ENCODE results near the gene PLAC9.
A peak's percentile ranks its signal among the peaks of the same experiment; 100 is the strongest.

Gene PLAC9

GRCh38 chr10:80172896-80173295 lies 40.4 kb downstream of the PLAC9 start:
- no peak overlapping the region for H4K8ac ChIP-seq (ENCODE audit: low read depth, low read length)
- H3K23ac ChIP-seq (ENCODE audit: low read depth, low read length, poor library complexity), result peak overlapping the region; percentile 18
- no CpG with 5 or more reads among the region's 5 CpGs for WGBS, 2 donors (ENCODE audit: extremely low coverage in 2 of 2, insufficient read length in 2 of 2, insufficient replicate concordance in 1 of 2)
- H3K27ac ChIP-seq (replicated peaks; ENCODE audit: low read length), result no peak overlapping the region
- no peak overlapping the region for H2BK120ac ChIP-seq (ENCODE audit: low read depth, low read length)
- no peak overlapping the region for H2AFZ ChIP-seq (ENCODE audit: low read length)
- H3K9me3 ChIP-seq (replicated peaks in 1 of 2; ENCODE audit: control insufficient read depth in 2 of 2, insufficient read depth in 1 of 2, low read depth in 1 of 2, low read length in 2 of 2), result no peaks in the 10 kb centered on the region
- H3K14ac ChIP-seq (ENCODE audit: low read length), result no peak overlapping the region
- no peak overlapping the region for H3K4me3 ChIP-seq (ENCODE audit: low read length in 2 of 2)
- no peak overlapping the region for H2AK5ac ChIP-seq (ENCODE audit: low read depth, low read length)
- H3K79me1 ChIP-seq (ENCODE audit: low read depth, low read length), result no peaks in the 10 kb centered on the region
- no peak overlapping the region for H3K9ac ChIP-seq (ENCODE audit: low read depth, low read length, poor library complexity)
- no peak overlapping the region for H2BK5ac ChIP-seq (ENCODE audit: low read length)
- no peak overlapping the region for H3K4ac ChIP-seq (ENCODE audit: low read length)
- no peak overlapping the region for H4K91ac ChIP-seq (ENCODE audit: low read depth, low read length, poor library complexity)
- H2BK12ac ChIP-seq (ENCODE audit: low read length), result no peak overlapping the region
- no peak overlapping the region for H3K18ac ChIP-seq (ENCODE audit: low read length)
- H3K4me1 ChIP-seq (ENCODE audit: control insufficient read depth in 2 of 2, insufficient read depth in 1 of 2, low read depth in 1 of 2, low read length in 2 of 2), result peaks cover 0 to 4% of the 10 kb centered on the region in 2 donors
- H3K4me2 ChIP-seq (ENCODE audit: insufficient read depth, low read length, poor library complexity, severe bottlenecking), result no peak overlapping the region
- H3K36me3 ChIP-seq (replicated peaks in 1 of 2; ENCODE audit: control insufficient read depth in 2 of 2, insufficient read depth in 2 of 2, low read length in 2 of 2), result no peaks in the 10 kb centered on the region
- DNase-seq (ENCODE audit: low spot score), result no peak
- H2BK15ac ChIP-seq (ENCODE audit: low read length), result no peak overlapping the region
- H3K27me3 ChIP-seq (ENCODE audit: control insufficient read depth in 3 of 3, insufficient read depth in 3 of 3, low read depth in 1 of 3, low read length in 3 of 3), result no peaks in the 10 kb centered on the region

- H3K27ac ChIP-seq (replicated peaks; ENCODE audit: low read length), result no peak overlapping the region
- no peak overlapping the region for H3K4me2 ChIP-seq (ENCODE audit: insufficient read depth, low read length, poor library complexity, severe bottlenecking)
- H3K9me3 ChIP-seq (replicated peaks in 1 of 2; ENCODE audit: control insufficient read depth in 2 of 2, insufficient read depth in 1 of 2, low read depth in 1 of 2, low read length in 2 of 2), result no peaks in the 10 kb centered on the region
- no peak overlapping the region for H3K18ac ChIP-seq (ENCODE audit: low read length)
- H4K91ac ChIP-seq (ENCODE audit: low read depth, low read length, poor library complexity), result no peak overlapping the region
- H2AFZ ChIP-seq (ENCODE audit: low read length), result no peak overlapping the region
- no peak overlapping the region for H2BK5ac ChIP-seq (ENCODE audit: low read length)
- DNase-seq (ENCODE audit: low spot score), result no peak
- no peak overlapping the region for H2BK120ac ChIP-seq (ENCODE audit: low read depth, low read length)
- H3K14ac ChIP-seq (ENCODE audit: low read length), result no peak overlapping the region
- H2BK15ac ChIP-seq (ENCODE audit: low read length), result no peak overlapping the region
- H3K23ac ChIP-seq (ENCODE audit: low read depth, low read length, poor library complexity), result no peak overlapping the region
- peaks cover 0 to 4% of the 10 kb centered on the region in 2 donors for H3K4me1 ChIP-seq (ENCODE audit: control insufficient read depth in 2 of 2, insufficient read depth in 1 of 2, low read depth in 1 of 2, low read length in 2 of 2)
- no peak overlapping the region for H2AK5ac ChIP-seq (ENCODE audit: low read depth, low read length)
- no peak overlapping the region for H4K8ac ChIP-seq (ENCODE audit: low read depth, low read length)
- no peak overlapping the region for H3K9ac ChIP-seq (ENCODE audit: low read depth, low read length, poor library complexity)
- H2BK12ac ChIP-seq (ENCODE audit: low read length), result no peak overlapping the region
- WGBS, 2 donors (ENCODE audit: extremely low coverage in 2 of 2, insufficient read length in 2 of 2, insufficient replicate concordance in 1 of 2), result no CpG with 5 or more reads among the region's 6 CpGs
- H3K79me1 ChIP-seq (ENCODE audit: low read depth, low read length), result no peaks in the 10 kb centered on the region
- no peak overlapping the region for H3K4ac ChIP-seq (ENCODE audit: low read length)
- no peaks in the 10 kb centered on the region for H3K36me3 ChIP-seq (replicated peaks in 1 of 2; ENCODE audit: control insufficient read depth in 2 of 2, insufficient read depth in 2 of 2, low read length in 2 of 2)
- no peaks in the 10 kb centered on the region for H3K27me3 ChIP-seq (ENCODE audit: control insufficient read depth in 3 of 3, insufficient read depth in 3 of 3, low read depth in 1 of 3, low read length in 3 of 3)
- no peak overlapping the region for H3K4me3 ChIP-seq (ENCODE audit: low read length in 2 of 2)
These were observed 40.9 kb downstream of the PLAC9 start for GRCh38 chr10:80173466-80173865.

GRCh38 chr10:80174641-80175395 lies 42.3 kb downstream of the PLAC9 start:
- Histone ChIP-seq H3K14ac (ENCODE audit: low read length) (no peak overlapping the region), H2BK15ac (ENCODE audit: low read length) (no peak overlapping the region), H3K23ac (ENCODE audit: low read depth, low read length, poor library complexity) (no peak overlapping the region), H3K4me1 (ENCODE audit: control insufficient read depth in 2 of 2, insufficient read depth in 1 of 2, low read depth in 1 of 2, low read length in 2 of 2) (peaks cover 0 to 4% of the 10 kb centered on the region in 2 donors), H2AFZ (ENCODE audit: low read length) (no peak overlapping the region), H2AK5ac (ENCODE audit: low read depth, low read length) (no peak overlapping the region), H3K4ac (ENCODE audit: low read length) (no peak overlapping the region), H3K27me3 (ENCODE audit: control insufficient read depth in 3 of 3, insufficient read depth in 3 of 3, low read depth in 1 of 3, low read length in 3 of 3) (no peaks in the 10 kb centered on the region), H3K27ac (replicated peaks; ENCODE audit: low read length) (no peak overlapping the region), H3K18ac (ENCODE audit: low read length) (no peak overlapping the region), H3K9ac (ENCODE audit: low read depth, low read length, poor library complexity) (no peak overlapping the region), H3K9me3 (replicated peaks in 1 of 2; ENCODE audit: control insufficient read depth in 2 of 2, insufficient read depth in 1 of 2, low read depth in 1 of 2, low read length in 2 of 2) (no peaks in the 10 kb centered on the region), H4K8ac (ENCODE audit: low read depth, low read length) (no peak overlapping the region), H4K91ac (ENCODE audit: low read depth, low read length, poor library complexity) (no peak overlapping the region), H2BK5ac (ENCODE audit: low read length) (no peak overlapping the region), H3K4me3 (ENCODE audit: low read length in 2 of 2) (no peak overlapping the region), H2BK120ac (ENCODE audit: low read depth, low read length) (no peak overlapping the region), H3K4me2 (ENCODE audit: insufficient read depth, low read length, poor library complexity, severe bottlenecking) (no peak overlapping the region), H2BK12ac (ENCODE audit: low read length) (no peak overlapping the region), H3K79me1 (ENCODE audit: low read depth, low read length) (no peaks in the 10 kb centered on the region), H3K36me3 (replicated peaks in 1 of 2; ENCODE audit: control insufficient read depth in 2 of 2, insufficient read depth in 2 of 2, low read length in 2 of 2) (no peaks in the 10 kb centered on the region)
- WGBS, 2 donors (ENCODE audit: extremely low coverage in 2 of 2, insufficient read length in 2 of 2, insufficient replicate concordance in 1 of 2), result no CpG with 5 or more reads among the region's 15 CpGs
- no peak for DNase-seq (ENCODE audit: low spot score)

GRCh38 chr10:80176526-80176925 lies 44.0 kb downstream of the PLAC9 start:
- peak overlapping the region; percentile 13 for H3K23ac ChIP-seq (ENCODE audit: low read depth, low read length, poor library complexity)
- H3K4me3 ChIP-seq (ENCODE audit: low read length in 2 of 2), result no peak overlapping the region
- no peak overlapping the region for H3K27ac ChIP-seq (replicated peaks; ENCODE audit: low read length)
- H2AFZ ChIP-seq (ENCODE audit: low read length), result no peak overlapping the region
- no peak overlapping the region for H2BK15ac ChIP-seq (ENCODE audit: low read length)
- H3K9ac ChIP-seq (ENCODE audit: low read depth, low read length, poor library complexity), result no peak overlapping the region
- H3K14ac ChIP-seq (ENCODE audit: low read length), result no peak overlapping the region
- WGBS, 2 donors (ENCODE audit: extremely low coverage in 2 of 2, insufficient read length in 2 of 2, insufficient replicate concordance in 1 of 2), result no CpG with 5 or more reads among the region's 6 CpGs
- H3K36me3 ChIP-seq (replicated peaks in 1 of 2; ENCODE audit: control insufficient read depth in 2 of 2, insufficient read depth in 2 of 2, low read length in 2 of 2), result no peaks in the 10 kb centered on the region
- no peak overlapping the region for H3K4me2 ChIP-seq (ENCODE audit: insufficient read depth, low read length, poor library complexity, severe bottlenecking)
- no peak overlapping the region for H3K4ac ChIP-seq (ENCODE audit: low read length)
- H3K27me3 ChIP-seq (ENCODE audit: control insufficient read depth in 3 of 3, insufficient read depth in 3 of 3, low read depth in 1 of 3, low read length in 3 of 3), result no peaks in the 10 kb centered on the region
- H2BK5ac ChIP-seq (ENCODE audit: low read length), result no peak overlapping the region
- H2BK12ac ChIP-seq (ENCODE audit: low read length), result no peak overlapping the region
- H4K91ac ChIP-seq (ENCODE audit: low read depth, low read length, poor library complexity), result no peak overlapping the region
- H3K9me3 ChIP-seq (replicated peaks in 1 of 2; ENCODE audit: control insufficient read depth in 2 of 2, insufficient read depth in 1 of 2, low read depth in 1 of 2, low read length in 2 of 2), result no peaks in the 10 kb centered on the region
- H2AK5ac ChIP-seq (ENCODE audit: low read depth, low read length), result no peak overlapping the region
- no peaks in the 10 kb centered on the region for H3K79me1 ChIP-seq (ENCODE audit: low read depth, low read length)
- peaks cover 0 to 4% of the 10 kb centered on the region in 2 donors for H3K4me1 ChIP-seq (ENCODE audit: control insufficient read depth in 2 of 2, insufficient read depth in 1 of 2, low read depth in 1 of 2, low read length in 2 of 2)
- no peak overlapping the region for H3K18ac ChIP-seq (ENCODE audit: low read length)
- H2BK120ac ChIP-seq (ENCODE audit: low read depth, low read length), result no peak overlapping the region
- DNase-seq (ENCODE audit: low spot score), result no peak
- no peak overlapping the region for H4K8ac ChIP-seq (ENCODE audit: low read depth, low read length)

All from neuronal stem cell (in vitro differentiated cells).